ENCODE data around the gene SETBP1. TPM values are rescaled to one million over a fixed set of nuclear protein-coding genes. Genes with fewer than 3 reads are reported as not detected.

SETBP1 gene
- total RNA-seq, 4 donors from 2014 or later, result 3.3 to 86.6 (median 16.3) TPM

DNA sequence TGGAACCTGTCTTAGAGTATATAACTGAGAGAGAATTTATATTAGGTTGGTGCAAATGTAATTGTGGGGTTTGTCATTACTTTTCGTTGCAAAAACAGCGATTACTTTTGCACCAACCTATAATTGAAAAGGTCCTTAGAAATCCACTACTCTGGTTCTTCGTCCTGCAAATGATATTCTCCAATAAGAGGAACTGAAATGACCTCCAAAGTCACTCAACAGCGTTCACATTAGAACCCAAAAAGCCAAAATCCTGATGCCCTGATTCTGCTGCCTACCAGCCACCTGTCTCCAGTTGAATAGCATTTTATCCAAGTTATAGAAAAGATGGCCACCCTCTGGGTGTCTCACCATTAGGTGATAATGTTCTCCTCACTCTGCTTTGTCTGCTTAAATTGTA is 230.6 kb downstream of the SETBP1 start:
- Histone ChIP-seq H3K27ac (no peak overlapping the region), H3K4me3 (no peak overlapping the region), H3K27me3 (no peaks in the 10 kb centered on the region), H3K4me1 (no peaks in the 10 kb centered on the region), H3K36me3 (no peaks in the 10 kb centered on the region), H3K9me3 (no peaks in the 10 kb centered on the region)
- TF ChIP-seq POLR2A (IDR thresholded peaks at IDR 0.05) (no peak), CTCF (IDR thresholded peaks at IDR 0.05) (no peak)
- DNase-seq, result no peak

DNA sequence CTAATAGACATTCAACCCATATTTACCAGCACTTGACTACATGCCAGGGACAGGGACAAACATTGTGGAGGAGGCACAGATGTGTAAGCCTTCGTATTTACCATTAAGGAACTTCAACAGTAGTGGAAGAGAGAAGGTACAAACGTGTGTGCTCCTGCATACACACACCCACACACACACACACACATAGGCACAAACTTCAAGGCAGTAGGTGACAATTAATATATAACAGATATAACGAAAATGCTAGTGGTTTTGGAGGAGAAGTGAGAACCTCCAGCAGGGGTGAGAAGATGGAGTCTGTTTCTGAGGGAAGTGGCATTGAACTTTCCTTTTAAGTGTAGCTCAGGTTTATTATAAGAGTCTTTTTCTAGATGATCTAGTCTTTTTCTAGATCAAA is 231.1 kb downstream of the SETBP1 start:
- TF ChIP-seq POLR2A (IDR thresholded peaks at IDR 0.05) (no peak), CTCF (IDR thresholded peaks at IDR 0.05) (no peak)
- H3K9me3 ChIP-seq, result no peaks in the 10 kb centered on the region
- no peak for DNase-seq
- H3K27me3 ChIP-seq, result no peaks in the 10 kb centered on the region
- H3K4me1 ChIP-seq, result no peaks in the 10 kb centered on the region
- no peaks in the 10 kb centered on the region for H3K36me3 ChIP-seq
- H3K27ac ChIP-seq, result no peak overlapping the region
- H3K4me3 ChIP-seq, result no peak overlapping the region

DNA sequence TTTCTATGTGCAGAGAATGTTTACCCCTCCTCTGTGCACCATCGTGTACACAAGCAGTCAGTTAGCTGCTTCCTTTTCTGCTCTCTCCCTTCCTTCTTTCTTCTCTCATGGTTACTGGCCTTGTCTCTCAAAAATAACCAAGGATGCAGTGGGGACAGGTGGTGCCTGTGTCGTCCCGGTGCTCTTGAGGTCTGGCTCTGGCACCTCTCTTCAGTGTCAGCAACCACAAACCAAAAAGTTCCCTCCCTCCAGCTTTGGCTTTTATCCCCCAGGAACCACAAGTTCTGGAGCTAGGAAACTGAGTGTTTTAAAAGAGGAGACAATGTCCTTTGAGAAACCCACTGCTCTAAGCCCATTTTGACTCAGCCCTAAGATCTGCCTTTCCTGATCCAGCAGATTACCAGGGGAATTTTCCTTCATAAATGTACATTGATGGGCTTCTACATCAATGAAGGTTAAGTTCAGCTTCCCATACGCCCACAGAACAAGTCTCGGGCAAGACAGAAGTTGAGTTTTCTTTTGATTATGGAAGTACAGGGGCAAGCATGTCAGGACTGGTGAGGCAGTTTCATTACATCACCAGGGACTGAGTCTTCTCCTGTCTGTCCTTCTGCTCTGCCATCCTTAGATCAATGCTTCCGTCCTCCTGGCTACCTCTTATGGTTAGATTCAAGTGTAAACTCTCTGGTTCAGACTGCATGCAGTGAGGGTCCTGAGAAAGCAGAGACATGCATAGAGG is 232.2 kb downstream of the SETBP1 start:
- Histone ChIP-seq H3K4me3 (no peak overlapping the region), H3K36me3 (no peaks in the 10 kb centered on the region), H3K4me1 (peaks cover 0 to 5% (median 2%) of the 10 kb centered on the region in 4 donors), H3K9me3 (no peaks in the 10 kb centered on the region), H3K27ac (no peak overlapping the region), H3K27me3 (no peaks in the 10 kb centered on the region)
- no peak for DNase-seq
- TF ChIP-seq CTCF (IDR thresholded peaks at IDR 0.05) (no peak), POLR2A (IDR thresholded peaks at IDR 0.05) (no peak)

GRCh38 chr18:44914028-44914427 is 233.3 kb downstream of the SETBP1 start:
- Histone ChIP-seq H3K4me3 (no peak overlapping the region), H3K4me1 (peaks cover 0 to 10% (median 2%) of the 10 kb centered on the region in 4 donors), H3K27ac (no peak overlapping the region)

DNA sequence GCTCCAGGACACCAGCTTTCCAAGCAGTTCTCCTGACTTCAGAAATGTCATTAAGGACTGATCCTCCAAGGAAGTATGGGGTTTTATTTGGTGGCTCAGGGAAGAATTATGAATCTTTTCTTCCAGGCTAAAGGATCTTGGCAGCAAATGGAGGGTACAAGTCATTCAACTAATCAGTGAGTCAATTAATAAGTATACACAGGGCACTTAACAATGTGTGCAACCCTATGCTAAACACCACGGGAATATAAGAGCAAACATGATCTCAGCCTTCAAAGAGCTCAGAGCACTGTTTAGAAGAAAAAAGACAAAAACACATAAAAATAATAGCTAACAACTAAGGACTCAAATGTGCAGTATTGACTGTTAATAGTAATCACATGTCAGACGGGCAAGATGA is 234.5 kb downstream of the SETBP1 start:
- no peak overlapping the region for H3K27ac ChIP-seq
- DNase-seq, result no peak
- peaks cover 0 to 10% (median 2%) of the 10 kb centered on the region in 4 donors for H3K4me1 ChIP-seq
- no peaks in the 10 kb centered on the region for H3K36me3 ChIP-seq
- H3K4me3 ChIP-seq, result no peak overlapping the region
- no peaks in the 10 kb centered on the region for H3K9me3 ChIP-seq
- no peak for TF ChIP-seq POLR2A (IDR thresholded peaks at IDR 0.05)
- H3K27me3 ChIP-seq, result no peaks in the 10 kb centered on the region

More at GRCh38 chr18:44914028-44914427, 233.3 kb downstream of the SETBP1 start:
- no peak for DNase-seq
- no peak for TF ChIP-seq POLR2A (IDR thresholded peaks at IDR 0.05)
- no peak for TF ChIP-seq CTCF (IDR thresholded peaks at IDR 0.05)
- H3K36me3 ChIP-seq, result no peaks in the 10 kb centered on the region
- H3K9me3 ChIP-seq, result no peaks in the 10 kb centered on the region
- no peaks in the 10 kb centered on the region for H3K27me3 ChIP-seq

GRCh38 chr18:44915661-44916060 is 235.0 kb downstream of the SETBP1 start:
- peaks cover 0 to 10% (median 2%) of the 10 kb centered on the region in 4 donors for H3K4me1 ChIP-seq
- no peaks in the 10 kb centered on the region for H3K9me3 ChIP-seq
- no peaks in the 10 kb centered on the region for H3K36me3 ChIP-seq
- DNase-seq, result no peak
- no peak for TF ChIP-seq CTCF (IDR thresholded peaks at IDR 0.05)
- TF ChIP-seq POLR2A (IDR thresholded peaks at IDR 0.05), result no peak
- no peak overlapping the region for H3K27ac ChIP-seq
- no peaks in the 10 kb centered on the region for H3K27me3 ChIP-seq
- no peak overlapping the region for H3K4me3 ChIP-seq
